Measurements from ENCODE around the gene PLA2G6.

DNA sequence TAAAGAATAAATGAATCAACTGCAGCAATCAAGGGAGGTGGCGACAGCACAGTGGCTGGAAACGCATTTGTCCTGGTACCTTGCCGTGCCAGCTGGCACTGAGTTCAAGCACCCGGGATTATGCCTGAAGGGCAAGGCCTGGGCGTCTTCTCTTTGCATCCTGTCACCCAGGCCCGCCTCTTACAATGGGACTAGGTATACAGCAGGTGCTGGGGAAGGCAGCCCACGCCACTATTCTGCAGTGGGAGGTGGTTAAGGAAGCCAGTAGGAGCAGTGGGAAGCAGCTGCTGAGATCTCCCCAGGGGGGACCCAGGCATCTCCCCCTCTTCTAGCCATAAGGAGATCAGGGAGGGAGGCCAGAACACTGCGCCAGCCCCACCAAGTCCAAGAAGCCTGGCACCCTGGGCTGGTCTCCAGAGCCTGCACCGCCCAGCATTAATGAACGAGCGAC is 55.9 kb downstream of the PLA2G6 start:
- TF ChIP-seq, protein P1, sequence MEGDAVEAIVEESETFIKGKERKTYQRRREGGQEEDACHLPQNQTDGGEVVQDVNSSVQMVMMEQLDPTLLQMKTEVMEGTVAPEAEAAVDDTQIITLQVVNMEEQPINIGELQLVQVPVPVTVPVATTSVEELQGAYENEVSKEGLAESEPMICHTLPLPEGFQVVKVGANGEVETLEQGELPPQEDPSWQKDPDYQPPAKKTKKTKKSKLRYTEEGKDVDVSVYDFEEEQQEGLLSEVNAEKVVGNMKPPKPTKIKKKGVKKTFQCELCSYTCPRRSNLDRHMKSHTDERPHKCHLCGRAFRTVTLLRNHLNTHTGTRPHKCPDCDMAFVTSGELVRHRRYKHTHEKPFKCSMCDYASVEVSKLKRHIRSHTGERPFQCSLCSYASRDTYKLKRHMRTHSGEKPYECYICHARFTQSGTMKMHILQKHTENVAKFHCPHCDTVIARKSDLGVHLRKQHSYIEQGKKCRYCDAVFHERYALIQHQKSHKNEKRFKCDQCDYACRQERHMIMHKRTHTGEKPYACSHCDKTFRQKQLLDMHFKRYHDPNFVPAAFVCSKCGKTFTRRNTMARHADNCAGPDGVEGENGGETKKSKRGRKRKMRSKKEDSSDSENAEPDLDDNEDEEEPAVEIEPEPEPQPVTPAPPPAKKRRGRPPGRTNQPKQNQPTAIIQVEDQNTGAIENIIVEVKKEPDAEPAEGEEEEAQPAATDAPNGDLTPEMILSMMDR (IDR thresholded peaks at IDR 0.05) = no peak
- no peak for TF ChIP-seq TCF7L2 (IDR thresholded peaks at IDR 0.05; ENCODE audit: low read depth, low read length)
